ENCODE measurements around the gene GJA9.

GJA9 gene

GRCh38 chr1:38846210-38846609 lies 35.2 kb downstream of the GJA9 start:
- no peak for TF ChIP-seq USF1 (IDR thresholded peaks at IDR 0.05)
- TF ChIP-seq EP300 (IDR thresholded peaks at IDR 0.05; ENCODE audit: borderline replicate concordance) = no peak
- TF ChIP-seq FOXM1 (IDR thresholded peaks at IDR 0.05; ENCODE audit: borderline replicate concordance, low read depth) = no peak
- no peak for TF ChIP-seq RAD21 (IDR thresholded peaks at IDR 0.05; ENCODE audit: low read depth)
- no peak for TF ChIP-seq ZBTB7A (IDR thresholded peaks at IDR 0.05; ENCODE audit: low read depth)
- TF ChIP-seq TEAD4 (IDR thresholded peaks at IDR 0.05) = no peak
- no peak for TF ChIP-seq NFIC (IDR thresholded peaks at IDR 0.05)
- no peak for TF ChIP-seq CEBPB (IDR thresholded peaks at IDR 0.05)
- no peak for TF ChIP-seq REST (IDR thresholded peaks at IDR 0.05; ENCODE audit: low read depth)
- no peak for TF ChIP-seq TCF12 (IDR thresholded peaks at IDR 0.05; ENCODE audit: low read depth)
- no peak for TF ChIP-seq CREB1 (IDR thresholded peaks at IDR 0.05; ENCODE audit: low read depth)
- TF ChIP-seq EGR1 (IDR thresholded peaks at IDR 0.05) = no peak
- TF ChIP-seq TAF1 (IDR thresholded peaks at IDR 0.05; ENCODE audit: low read depth) = no peak
- no peak for TF ChIP-seq MAX (IDR thresholded peaks at IDR 0.05)

- no peak for TF ChIP-seq TEAD4 (IDR thresholded peaks at IDR 0.05)
- no peak for TF ChIP-seq CREB1 (IDR thresholded peaks at IDR 0.05; ENCODE audit: low read depth)
- no peak for TF ChIP-seq FOXM1 (IDR thresholded peaks at IDR 0.05; ENCODE audit: borderline replicate concordance, low read depth)
Observed at GRCh38 chr1:38840281-38840680, 41.1 kb downstream of the GJA9 start.

- TF ChIP-seq REST (IDR thresholded peaks at IDR 0.05; ENCODE audit: low read depth) (no peak), TEAD4 (IDR thresholded peaks at IDR 0.05) (no peak)
Observed at GRCh38 chr1:38839363-38839762, 42.0 kb downstream of the GJA9 start.

- TF ChIP-seq TAF1 (IDR thresholded peaks at IDR 0.05; ENCODE audit: low read depth) (no peak), RAD21 (IDR thresholded peaks at IDR 0.05; ENCODE audit: low read depth) (peak; percentile 85), EGR1 (IDR thresholded peaks at IDR 0.05) (no peak), FOXM1 (IDR thresholded peaks at IDR 0.05; ENCODE audit: borderline replicate concordance, low read depth) (no peak)
Observed at GRCh38 chr1:38834937-38835827, 46.2 kb downstream of the GJA9 start.

- TF ChIP-seq RAD21 (IDR thresholded peaks at IDR 0.05; ENCODE audit: low read depth) (no peak), FOXM1 (IDR thresholded peaks at IDR 0.05; ENCODE audit: borderline replicate concordance, low read depth) (no peak), USF1 (IDR thresholded peaks at IDR 0.05) (no peak), NFIC (IDR thresholded peaks at IDR 0.05) (no peak)
Observed at GRCh38 chr1:38834221-38834782, 47.1 kb downstream of the GJA9 start.

GRCh38 chr1:38833146-38833545 lies 48.2 kb downstream of the GJA9 start:
- TF ChIP-seq MAX (IDR thresholded peaks at IDR 0.05) (no peak), YY1 (IDR thresholded peaks at IDR 0.05; ENCODE audit: low read depth) (no peak), NFIC (IDR thresholded peaks at IDR 0.05) (no peak), EP300 (IDR thresholded peaks at IDR 0.05; ENCODE audit: borderline replicate concordance) (no peak), EGR1 (IDR thresholded peaks at IDR 0.05) (no peak), ZBTB7A (IDR thresholded peaks at IDR 0.05; ENCODE audit: low read depth) (no peak), TAF1 (IDR thresholded peaks at IDR 0.05; ENCODE audit: low read depth) (no peak), REST (IDR thresholded peaks at IDR 0.05; ENCODE audit: low read depth) (no peak), TCF12 (IDR thresholded peaks at IDR 0.05; ENCODE audit: low read depth) (no peak), FOXM1 (IDR thresholded peaks at IDR 0.05; ENCODE audit: borderline replicate concordance, low read depth) (no peak), CREB1 (IDR thresholded peaks at IDR 0.05; ENCODE audit: low read depth) (no peak), CEBPB (IDR thresholded peaks at IDR 0.05) (no peak), USF1 (IDR thresholded peaks at IDR 0.05) (no peak), RAD21 (IDR thresholded peaks at IDR 0.05; ENCODE audit: low read depth) (no peak), TEAD4 (IDR thresholded peaks at IDR 0.05) (no peak)
